Vagina (tissue), 2 donors: ENCODE measurements around the gene RASSF8. TPM values are rescaled to one million over a fixed set of nuclear protein-coding genes. Genes with fewer than 3 reads are reported as not detected.

Source experiments
- DNase-seq, 2 donors: peaks; one replicate each; pipeline ENCODE4 v3.0.0-alpha.2; 2017; ENCODE audit errors: extremely low spot score in 2 of 2
- H3K27ac ChIP-seq: fragments of 200-600 bp; sonication (generic); one replicate; pipeline ENCODE4 v1.5.1; 2019
- H3K27me3 ChIP-seq: fragments of 200-600 bp; sonication (generic); one replicate; pipeline ENCODE4 v1.5.1; 2019
- H3K36me3 ChIP-seq, 2 donors: fragments of 200-600 bp; sonication (generic); one replicate each; pipeline ENCODE4 v1.5.1; 2017 to 2019
- H3K4me1 ChIP-seq: fragments of 200-600 bp; sonication (generic); one replicate; pipeline ENCODE4 v1.5.1; 2019
- H3K4me3 ChIP-seq, 2 donors: fragments of 200-600 bp; sonication (generic); 1 replicate in 1 of 2; 2 replicates in 1 of 2; pipeline ENCODE4 v1.5.1; 2016 to 2019
- H3K9me3 ChIP-seq: fragments of 200-600 bp; sonication (generic); one replicate; pipeline ENCODE4 v1.5.1; 2019
- CTCF ChIP-seq, 3 experiments: fragments of 450-650 bp in 2 of 3; fragments of 200-600 bp in 1 of 3; sonication (generic) in 1 of 3; IDR thresholded peaks; one replicate each; pipeline ENCODE4 v1.5.1; 2017 to 2019; ENCODE audit warnings: antibody characterized with exemption in 3 of 3, mild to moderate bottlenecking in 2 of 3, moderate library complexity in 2 of 3
- POLR2A ChIP-seq, 2 donors: fragments of 450-650 bp; IDR thresholded peaks; one replicate each; pipeline ENCODE4 v1.6.1; 2017; ENCODE audit warnings: antibody characterized with exemption in 2 of 2, mild to moderate bottlenecking in 2 of 2, moderate library complexity in 2 of 2
- POLR2AphosphoS5 ChIP-seq, 2 donors: sonication (generic); formaldehyde crosslinking; IDR thresholded peaks; one replicate each; pipeline ENCODE4 v1.9.0; 2017; ENCODE audit warnings: antibody characterized with exemption in 2 of 2, mild to moderate bottlenecking in 2 of 2, low read depth in 1 of 2; ENCODE audit not compliant: insufficient read depth in 1 of 2
- intact Hi-C: fragments of 100-400 bp; cut with DNase I; formaldehyde crosslinking; loops from one replicate; pipeline ENCODE4 v1.15.1; 2023
- total RNA-seq: library from RNA; depleted of rRNA; stranded (reverse); fragments of >200 nt; gene quantifications from one replicate; pipeline ENCODE4 v1.2.3, GENCODE V29; 2016

The RASSF8 gene
- total RNA-seq, 1 donor from 2014 or later = 68.5 TPM

DNA sequence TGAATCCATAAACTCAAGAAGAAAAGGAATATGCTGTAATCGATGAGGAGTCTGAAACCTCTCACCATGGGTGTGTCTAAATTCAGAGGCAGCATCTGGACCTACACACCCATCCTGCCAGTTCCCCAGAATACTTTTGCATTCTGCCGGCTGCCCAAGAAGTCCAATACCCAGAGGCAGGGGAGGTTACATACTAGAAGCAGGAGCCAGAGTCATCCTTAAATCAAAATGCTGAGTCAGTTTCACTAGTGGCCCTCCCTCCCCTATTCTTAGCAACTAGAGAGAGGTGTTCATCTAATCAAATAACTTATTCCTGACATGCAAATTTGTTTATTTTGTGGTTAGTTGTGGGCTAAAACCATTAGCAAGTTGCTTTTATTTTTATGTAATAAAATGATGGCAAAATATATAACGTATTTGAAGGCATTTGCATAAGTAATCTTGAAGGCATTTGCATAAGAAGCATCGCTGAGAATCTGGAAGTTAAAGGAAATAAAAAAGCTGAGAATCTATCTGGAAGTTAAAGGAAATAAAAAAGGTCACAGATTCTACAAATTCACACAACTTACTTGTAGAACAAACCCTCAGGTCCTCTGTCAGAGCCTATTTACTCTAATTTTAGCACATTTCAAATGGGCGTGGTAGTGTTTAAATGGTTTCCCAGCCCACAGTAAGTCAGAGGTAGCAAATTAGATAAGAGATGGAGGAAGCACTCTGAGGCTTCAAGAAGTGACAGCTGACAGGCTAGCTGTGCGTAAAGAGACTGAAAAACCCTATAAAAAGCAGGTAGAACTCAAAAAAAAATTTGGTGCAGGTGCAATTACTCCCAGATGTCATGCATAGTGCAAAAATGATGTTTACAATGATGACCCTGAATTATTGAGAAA, 158.6 kb downstream of the RASSF8 start:
- TF ChIP-seq POLR2A (IDR thresholded peaks at IDR 0.05) = no peak
- no peak for DNase-seq
- peaks cover 38% of the 10 kb centered on the region for H3K4me1 ChIP-seq
- no peaks in the 10 kb centered on the region for H3K27me3 ChIP-seq
- no peaks in the 10 kb centered on the region for H3K36me3 ChIP-seq
- H3K4me3 ChIP-seq = no peak overlapping the region
- intact Hi-C loops = no loop called here
- no peaks in the 10 kb centered on the region for H3K9me3 ChIP-seq
- H3K27ac ChIP-seq = peak overlapping the region; percentile 90

DNA sequence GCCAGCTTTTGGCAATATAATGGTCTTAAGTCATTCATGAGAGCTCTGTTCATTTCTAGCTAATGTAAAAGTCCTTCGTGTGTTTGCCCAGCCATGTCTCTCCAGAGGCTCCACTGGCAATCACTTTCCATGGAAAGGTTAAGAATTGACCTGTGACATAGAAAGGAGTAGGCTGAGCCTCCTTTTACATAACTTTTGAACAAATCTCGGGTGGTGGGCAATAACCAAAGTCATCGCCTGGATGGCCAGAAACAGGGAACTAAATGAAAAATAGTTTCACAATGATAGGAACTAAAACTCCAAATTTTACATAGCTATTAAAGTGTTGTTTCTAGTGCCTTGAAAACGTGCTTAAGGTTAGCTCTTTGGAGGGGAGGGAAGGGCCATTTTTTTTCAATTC, 159.8 kb downstream of the RASSF8 start:
- Histone ChIP-seq H3K9me3 (no peaks in the 10 kb centered on the region), H3K27me3 (no peaks in the 10 kb centered on the region), H3K4me1 (peaks cover 33% of the 10 kb centered on the region), H3K36me3 (no peaks in the 10 kb centered on the region), H3K27ac (peak overlapping the region; percentile 16), H3K4me3 (no peak overlapping the region)
- TF ChIP-seq POLR2AphosphoS5 (IDR thresholded peaks at IDR 0.05; ENCODE audit: insufficient read depth in 1 of 2, low read depth in 1 of 2) (no peak), CTCF (IDR thresholded peaks at IDR 0.05) (no peak), POLR2A (IDR thresholded peaks at IDR 0.05) (no peak)
- no peak for DNase-seq
- intact Hi-C loops = no loop called here

GRCh38 chr12:26119391-26119989, 161.0 kb downstream of the RASSF8 start:
- DNase-seq = no peak
- no peak overlapping the region for H3K4me3 ChIP-seq
- no peaks in the 10 kb centered on the region for H3K9me3 ChIP-seq
- H3K27ac ChIP-seq = peak overlapping the region; percentile 64
- TF ChIP-seq POLR2A (IDR thresholded peaks at IDR 0.05) (no peak), POLR2AphosphoS5 (IDR thresholded peaks at IDR 0.05; ENCODE audit: insufficient read depth in 1 of 2, low read depth in 1 of 2) (peak in 1 of 2 donors; percentile 18), CTCF (IDR thresholded peaks at IDR 0.05) (peak in 2 of 3 experiments; percentile 29 to 34)
- intact Hi-C loops = no loop called here
- peaks cover 36% of the 10 kb centered on the region for H3K4me1 ChIP-seq
- no peaks in the 10 kb centered on the region for H3K36me3 ChIP-seq
- no peaks in the 10 kb centered on the region for H3K27me3 ChIP-seq

DNA sequence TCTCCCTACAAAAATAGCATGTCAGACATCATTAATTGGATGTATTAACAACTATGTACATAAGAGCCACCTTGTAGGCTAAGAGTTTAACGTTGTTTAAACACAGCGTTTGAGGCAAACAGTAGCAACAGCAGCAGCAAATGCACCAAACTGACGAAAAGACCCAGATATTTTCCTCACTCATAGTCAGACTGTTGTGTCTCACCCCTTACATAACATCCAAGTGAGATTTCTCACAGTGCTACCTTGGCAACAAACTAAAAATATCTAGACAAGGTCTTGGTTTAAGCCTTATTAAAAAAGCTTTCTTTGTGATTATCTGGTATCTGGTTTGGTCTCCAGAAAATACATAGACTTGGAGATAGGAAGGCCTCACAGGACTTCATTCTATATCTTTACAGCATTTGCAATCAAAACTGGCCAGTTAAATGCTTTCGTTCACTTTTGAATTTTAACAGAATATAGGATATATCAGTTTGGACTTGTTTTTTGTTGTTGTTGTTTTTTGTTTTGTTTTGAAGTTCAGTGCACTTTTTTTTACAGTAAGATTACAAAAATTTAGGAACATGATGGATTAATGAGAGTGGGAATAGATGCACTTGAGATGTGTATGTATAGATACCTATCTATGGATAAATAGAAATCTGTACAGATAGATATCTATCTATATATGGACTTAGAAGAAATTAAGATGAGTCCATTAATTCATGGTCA, 162.2 kb downstream of the RASSF8 start:
- Histone ChIP-seq H3K27me3 (no peaks in the 10 kb centered on the region), H3K36me3 (no peaks in the 10 kb centered on the region), H3K27ac (peak overlapping the region; percentile 94), H3K4me1 (peaks cover 26% of the 10 kb centered on the region), H3K4me3 (peak overlapping the region; percentile 70 to 72), H3K9me3 (no peaks in the 10 kb centered on the region)
- TF ChIP-seq POLR2AphosphoS5 (IDR thresholded peaks at IDR 0.05; ENCODE audit: insufficient read depth in 1 of 2, low read depth in 1 of 2) (no peak), POLR2A (IDR thresholded peaks at IDR 0.05) (no peak)
- no peak for DNase-seq
- intact Hi-C loops = loop anchor here (10.0 kb wide), 1 partner anchor 164 kb away; no protein-coding TSS in a partner anchor

GRCh38 chr12:26121323-26122060, 163.0 kb downstream of the RASSF8 start:
- no peaks in the 10 kb centered on the region for H3K27me3 ChIP-seq
- no peak for TF ChIP-seq CTCF (IDR thresholded peaks at IDR 0.05)
- TF ChIP-seq POLR2AphosphoS5 (IDR thresholded peaks at IDR 0.05; ENCODE audit: insufficient read depth in 1 of 2, low read depth in 1 of 2) = no peak
- TF ChIP-seq POLR2A (IDR thresholded peaks at IDR 0.05) = no peak
- intact Hi-C loops = loop anchor here (10.0 kb wide), 1 partner anchor 163 kb away; no protein-coding TSS in a partner anchor

More at GRCh38 chr12:26121323-26122060, 163.0 kb downstream of the RASSF8 start:
- Histone ChIP-seq H3K27ac (peak overlapping the region; percentile 94), H3K4me1 (peaks cover 19% of the 10 kb centered on the region), H3K9me3 (no peaks in the 10 kb centered on the region), H3K4me3 (peak overlapping the region; percentile 70 to 72), H3K36me3 (no peaks in the 10 kb centered on the region)
- DNase-seq = no peak
